GM12878 (cell line): ENCODE measurements around the gene PLB1. TPM values are rescaled to one million over a fixed set of nuclear protein-coding genes. Genes with fewer than 3 reads are reported as not detected.

ENCODE experiments used
- ATAC-seq: fragments of 200-7000 bp; cut with Tn5 transposase; 3 replicates; pipeline ENCODE4 v1.9.1; 2020; ENCODE audit warnings: mild to moderate bottlenecking, moderate library complexity
- BruUV-seq: library from RNA; stranded (reverse); fragments of 400-500 nt; replicated peaks from 2 replicates; lab custom pipeline; 2021; lab: Mats Ljungman, UMichigan
- CTCF ChIA-PET: fragments of 300-600 bp; sonication (Branson Sonifier 250); formaldehyde crosslinking; extraction: SDS; loops from one replicate; lab custom pipeline; 2021; ENCODE audit warnings: inconsistent platforms; lab: Yijun Ruan, JAX
- POLR2A ChIA-PET: fragments of 350-600 bp; formaldehyde crosslinking; extraction: SDS; loops from one replicate; lab custom pipeline; 2021; ENCODE audit warnings: inconsistent platforms; lab: Charles Lee
- RAD21 ChIA-PET: fragments of 300-600 bp; sonication (Branson Sonifier 250); formaldehyde crosslinking; loops from one replicate; lab custom pipeline; 2023; ENCODE audit warnings: antibody characterized with exemption; ENCODE audit not compliant: unreplicated experiment; lab: Charles Lee
- SMC1A ChIA-PET: fragments of 300-600 bp; sonication (Branson Sonifier 250); formaldehyde crosslinking; loops from one replicate; lab custom pipeline; 2023; ENCODE audit not compliant: unreplicated experiment, uncharacterized antibody; lab: Charles Lee
- DNase-seq: peaks from one replicate; pipeline ENCODE4 v3.0.0-alpha.2; 2011; ENCODE audit warnings: low read depth, low spot score
- FAIRE-seq: peaks from 3 replicates; lab custom pipeline; 2011; peaks lifted over from hg19 to GRCh38; lab: Jason Lieb, UNC
- H2AFZ ChIP-seq: 2 replicates; pipeline ENCODE4 v1.6.0; 2011; ENCODE audit warnings: low read depth, low read length, control low read depth; ENCODE audit not compliant: control insufficient read depth
- H3K27ac ChIP-seq: 2 replicates; pipeline ENCODE4 v1.5.1; 2011; ENCODE audit warnings: control low read depth; ENCODE audit not compliant: control insufficient read depth, insufficient read depth
- H3K27me3 ChIP-seq, 2 experiments: replicated peaks in 1 of 2; 2 replicates each; pipeline versions ENCODE4 v1.6.0 to v1.6.1; 2011; ENCODE audit warnings: low read length in 1 of 2; ENCODE audit not compliant: control insufficient read depth in 2 of 2, insufficient read depth in 2 of 2
- H3K36me3 ChIP-seq, 2 experiments: 2 replicates each; pipeline ENCODE4 v1.5.1; 2011; ENCODE audit warnings: low read length in 1 of 2; ENCODE audit not compliant: control insufficient read depth in 2 of 2, insufficient read depth in 2 of 2
- H3K4me1 ChIP-seq: 2 replicates; pipeline ENCODE4 v1.6.1; 2011; ENCODE audit warnings: mild to moderate bottlenecking, low read length, moderate library complexity, mixed read lengths; ENCODE audit not compliant: control insufficient read depth, insufficient read depth
- H3K4me2 ChIP-seq: 2 replicates; pipeline ENCODE4 v1.6.0; 2011; ENCODE audit warnings: control low read depth; ENCODE audit not compliant: control insufficient read depth, insufficient read depth
- H3K4me3 ChIP-seq: fragments of 200-600 bp; sonication (generic); 2 replicates; pipeline ENCODE4 v1.5.1; 2016
- H3K79me2 ChIP-seq: 2 replicates; pipeline ENCODE4 v1.6.0; 2011; ENCODE audit warnings: low read length; ENCODE audit not compliant: control insufficient read depth, insufficient read depth
- H3K9ac ChIP-seq: 2 replicates; pipeline ENCODE4 v1.8.0; 2011; ENCODE audit warnings: low read length, control low read depth, mixed read lengths; ENCODE audit not compliant: control insufficient read depth, insufficient read depth
- H3K9me3 ChIP-seq: replicated peaks from 3 replicates; pipeline ENCODE4 v1.5.1; 2011; ENCODE audit warnings: mild to moderate bottlenecking, low read length; ENCODE audit not compliant: control insufficient read depth, insufficient read depth
- H4K20me1 ChIP-seq: 2 replicates; pipeline ENCODE4 v1.6.0; 2011; ENCODE audit not compliant: control insufficient read depth, insufficient read depth
- ASH2L ChIP-seq: fragments of 300-600, 200-600 bp; sonication (generic); IDR thresholded peaks from 2 replicates; pipeline ENCODE4 v1.6.1; 2017; ENCODE audit warnings: low read depth, mild to moderate bottlenecking, borderline replicate concordance
- CREM ChIP-seq: IDR thresholded peaks from 2 replicates; pipeline ENCODE4 v1.6.1; 2014; ENCODE audit warnings: antibody characterized with exemption, low read depth
- LARP7 ChIP-seq: fragments of 450-650 bp; IDR thresholded peaks from 2 replicates; pipeline ENCODE4 v1.6.1; 2017; ENCODE audit warnings: mild to moderate bottlenecking
- MXI1 ChIP-seq: fragments of 150-350 bp; IDR thresholded peaks from 2 replicates; pipeline ENCODE4 v1.6.1; 2011; ENCODE audit warnings: low read depth, mild to moderate bottlenecking, inconsistent platforms, low read length, improper control_type of control experiment
- NFYB ChIP-seq: IDR thresholded peaks from 2 replicates; pipeline ENCODE4 v1.6.1; 2011; ENCODE audit warnings: low read depth, mild to moderate bottlenecking, low read length, improper control_type of control experiment, moderate library complexity; ENCODE audit not compliant: insufficient read depth
- PRDM15 ChIP-seq: fragments of 450-650 bp; formaldehyde crosslinking; IDR thresholded peaks from 2 replicates; pipeline ENCODE4 v1.4.0; 2020; ENCODE audit warnings: mild to moderate bottlenecking, moderate library complexity
- SMAD1 ChIP-seq: fragments of 450-650 bp; IDR thresholded peaks from 2 replicates; pipeline ENCODE4 v1.6.1; 2018; ENCODE audit warnings: mild to moderate bottlenecking, low read depth; ENCODE audit not compliant: partially characterized antibody
- STAT1 ChIP-seq: fragments of 450-650 bp; conservative IDR thresholded peaks from 2 replicates; pipeline ENCODE4 v1.6.1; 2014; ENCODE audit warnings: antibody characterized with exemption, mild to moderate bottlenecking
- TCF12 ChIP-seq: IDR thresholded peaks from 2 replicates; pipeline ENCODE4 v1.6.1; 2011; ENCODE audit warnings: low read depth, mild to moderate bottlenecking, low read length
- WGBS: methylation state at CpG from one replicate; pipeline ENCODE4 v1.1.6; 2016; ENCODE audit warnings: low lambda C conversion rate; ENCODE audit not compliant: insufficient replicate concordance, insufficient coverage; ENCODE audit errors: missing lambda C conversion rate; 5-methylcytosine and 5-hydroxymethylcytosine counted together
- in situ Hi-C: fragments of 300-500 bp; cut with MboI; formaldehyde crosslinking; loops from 9 replicates; pipeline ENCODE4 v1.14.3; 2018; ENCODE audit warnings: mixed read lengths
- intact Hi-C: fragments of 100-400 bp; cut with micrococcal nuclease; formaldehyde crosslinking; loops from one replicate; pipeline ENCODE4 v1.14.2; 2022; ENCODE audit not compliant: unreplicated experiment
- polyA plus RNA-seq, 11 experiments: library from polyadenylated mRNA; depleted of rRNA in 4 of 11; unstranded in 6 of 11; stranded (reverse) in 5 of 11; fragments of >200 nt; fragmentation: Nextera tagmentation in 4 of 11; fragmentation: Illumina TruSeq in 1 of 11; extraction: Ambion mirVana in 4 of 11; extraction: Trizol in 1 of 11; gene quantifications; 1 replicate in 1 of 11; 2 replicates in 10 of 11; pipeline versions ENCODE4 v1.2.1 to v1.2.3, GENCODE V29; 2011 to 2016; ENCODE audit warnings: inconsistent platforms in 2 of 11, missing spikeins in 2 of 11, low read depth in 1 of 11
- total RNA-seq, 4 experiments: library from RNA; depleted of rRNA in 3 of 4; stranded (reverse); fragments of >200 nt in 3 of 4; fragmentation: Illumina TruSeq in 1 of 4; extraction: Trizol in 1 of 4; gene quantifications; 2 replicates each; pipeline versions ENCODE4 v1.2.1 to v1.2.3, GENCODE V29; 2013 to 2021

The PLB1 gene
- total and polyA plus RNA-seq, 10 of the 15 experiments (the other 5 are each of a cell fraction or from before 2014, with no cell fraction given), result 0.03 to 0.49 (median 0.28) TPM

DNA sequence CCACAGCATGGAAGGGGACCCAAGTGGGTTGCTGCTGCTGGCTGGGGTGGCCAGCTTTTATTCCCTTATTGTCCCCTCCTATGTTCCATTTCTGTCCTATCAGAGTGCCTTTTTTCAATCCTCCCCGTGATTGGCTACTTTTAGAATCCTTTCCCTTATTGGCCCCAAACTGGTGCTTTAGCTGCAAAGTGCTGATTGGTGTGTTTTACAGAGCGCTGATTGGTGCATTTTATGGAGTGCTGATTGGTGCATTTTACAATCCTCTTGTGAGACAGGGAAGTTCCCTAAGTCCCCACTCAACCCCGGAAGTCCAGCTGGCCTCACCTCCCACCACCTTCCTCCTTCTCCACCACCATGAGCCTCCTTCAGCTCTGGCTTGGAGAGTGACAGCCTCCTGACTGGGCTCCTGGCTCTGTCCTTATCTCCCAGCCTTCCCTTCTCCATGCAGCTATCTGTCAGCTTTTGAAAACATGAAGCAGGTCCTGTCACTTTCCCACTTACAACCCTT, 20.7 kb upstream of the PLB1 start:
- BruUV-seq, result no TSS peak
- Histone ChIP-seq H3K36me3 (no peaks in the 10 kb centered on the region), H3K9ac (no peak overlapping the region), H3K79me2 (no peaks in the 10 kb centered on the region), H3K9me3 (no peaks in the 10 kb centered on the region), H3K4me1 (peaks cover 4% of the 10 kb centered on the region), H3K27ac (no peak overlapping the region), H3K27me3 (peaks cover 0 to 2% of the 10 kb centered on the region in 2 experiments; a peak in 2 of 4 replicates), H2AFZ (no peak overlapping the region), H3K4me2 (no peak overlapping the region), H4K20me1 (no peaks in the 10 kb centered on the region), H3K4me3 (no peak overlapping the region)
- SMC1A ChIA-PET, result interaction anchor here (0.6 kb wide), 1 partner anchor 40 kb away, joined by 3 read pairs; no protein-coding TSS in a partner anchor
- 41% methylated on average over 3 of the region's 3 CpGs for WGBS
- no peak for DNase-seq
- FAIRE-seq, result no peak
- POLR2A ChIA-PET, result interaction anchor here (0.6 kb wide), 1 partner anchor 549 kb away, joined by 3 read pairs; no protein-coding TSS in a partner anchor
- intact Hi-C loops (no loop called here), in situ Hi-C loops (no loop called here)
- RAD21 ChIA-PET, result no interaction called here
- CTCF ChIA-PET, result interaction anchor here (1.1 kb wide), 1 partner anchor 771 kb away, joined by 3 read pairs; no protein-coding TSS in a partner anchor
- TF ChIP-seq NFYB, result 0 out of 2 replicates have a peak, but pooled peaks have one; percentile 5
- no peak for TF ChIP-seq LARP7
- TF ChIP-seq SMAD1, result no peak
- TF ChIP-seq TCF12, result no peak
- TF ChIP-seq MXI1, result no peak
- no peak for TF ChIP-seq PRDM15
- no peak for TF ChIP-seq STAT1
- TF ChIP-seq CREM, result no peak
- no peak for TF ChIP-seq ASH2L
- ATAC-seq, result no peak
